Osteoblast (primary cell): ENCODE measurements around the gene COBLL1. TPM values are rescaled to one million over a fixed set of nuclear protein-coding genes. Genes with fewer than 3 reads are reported as not detected.

Source experiments
- DNase-seq: peaks from one replicate; pipeline ENCODE4 v3.0.0; 2011; ENCODE audit warnings: low spot score, mixed read lengths; ENCODE audit not compliant: insufficient read length; ENCODE audit errors: missing footprints
- H2AFZ ChIP-seq: 2 replicates; pipeline ENCODE4 v1.6.0; 2011; ENCODE audit warnings: mild to moderate bottlenecking, low read length
- H3K27ac ChIP-seq: 2 replicates; pipeline ENCODE4 v1.5.1; 2011; ENCODE audit warnings: mild to moderate bottlenecking, low read depth, low read length, moderate library complexity
- H3K27me3 ChIP-seq: 2 replicates; pipeline ENCODE4 v1.6.0; 2012; ENCODE audit warnings: mild to moderate bottlenecking, control low read depth, inconsistent platforms, low read length, moderate library complexity; ENCODE audit not compliant: insufficient read depth
- H3K36me3 ChIP-seq: 2 replicates; pipeline ENCODE4 v1.5.1; 2011; ENCODE audit warnings: mild to moderate bottlenecking, low read length, control low read depth, moderate library complexity; ENCODE audit not compliant: insufficient read depth
- H3K4me1 ChIP-seq: 2 replicates; pipeline ENCODE4 v1.5.1; 2011; ENCODE audit warnings: mild to moderate bottlenecking, low read length, control low read depth, moderate library complexity; ENCODE audit not compliant: insufficient read depth
- H3K4me2 ChIP-seq: 2 replicates; pipeline ENCODE4 v1.6.0; 2011; ENCODE audit warnings: mild to moderate bottlenecking, low read length; ENCODE audit not compliant: insufficient read depth
- H3K4me3 ChIP-seq: fragments of 200-600 bp; sonication (generic); 3 replicates; pipeline ENCODE4 v1.5.1; 2012; ENCODE audit warnings: mild to moderate bottlenecking, low read length, inconsistent platforms; ENCODE audit not compliant: insufficient read depth
- H3K79me2 ChIP-seq: 2 replicates; pipeline ENCODE4 v1.6.0; 2012; ENCODE audit warnings: mild to moderate bottlenecking, low read length, control low read depth, inconsistent platforms; ENCODE audit not compliant: insufficient read depth
- H3K9me3 ChIP-seq: 2 replicates; pipeline ENCODE4 v1.5.1; 2011; ENCODE audit warnings: low read depth, low read length, control low read depth
- H4K20me1 ChIP-seq: 2 replicates; pipeline ENCODE4 v1.6.0; 2012; ENCODE audit warnings: mild to moderate bottlenecking, low read length, control low read depth; ENCODE audit not compliant: insufficient read depth
- CTCF ChIP-seq: IDR thresholded peaks from 2 replicates; pipeline ENCODE4 v1.5.1; 2011; ENCODE audit warnings: mild to moderate bottlenecking, low read depth, low read length, moderate library complexity; ENCODE audit errors: extremely low read depth
- total RNA-seq: library from RNA; depleted of rRNA; stranded (reverse); fragments of >200 nt; gene quantifications from 2 replicates; pipeline ENCODE4 v1.2.3, GENCODE V29; 2012

Gene COBLL1
- total RNA-seq, 1 donor: 10.9 TPM

DNA sequence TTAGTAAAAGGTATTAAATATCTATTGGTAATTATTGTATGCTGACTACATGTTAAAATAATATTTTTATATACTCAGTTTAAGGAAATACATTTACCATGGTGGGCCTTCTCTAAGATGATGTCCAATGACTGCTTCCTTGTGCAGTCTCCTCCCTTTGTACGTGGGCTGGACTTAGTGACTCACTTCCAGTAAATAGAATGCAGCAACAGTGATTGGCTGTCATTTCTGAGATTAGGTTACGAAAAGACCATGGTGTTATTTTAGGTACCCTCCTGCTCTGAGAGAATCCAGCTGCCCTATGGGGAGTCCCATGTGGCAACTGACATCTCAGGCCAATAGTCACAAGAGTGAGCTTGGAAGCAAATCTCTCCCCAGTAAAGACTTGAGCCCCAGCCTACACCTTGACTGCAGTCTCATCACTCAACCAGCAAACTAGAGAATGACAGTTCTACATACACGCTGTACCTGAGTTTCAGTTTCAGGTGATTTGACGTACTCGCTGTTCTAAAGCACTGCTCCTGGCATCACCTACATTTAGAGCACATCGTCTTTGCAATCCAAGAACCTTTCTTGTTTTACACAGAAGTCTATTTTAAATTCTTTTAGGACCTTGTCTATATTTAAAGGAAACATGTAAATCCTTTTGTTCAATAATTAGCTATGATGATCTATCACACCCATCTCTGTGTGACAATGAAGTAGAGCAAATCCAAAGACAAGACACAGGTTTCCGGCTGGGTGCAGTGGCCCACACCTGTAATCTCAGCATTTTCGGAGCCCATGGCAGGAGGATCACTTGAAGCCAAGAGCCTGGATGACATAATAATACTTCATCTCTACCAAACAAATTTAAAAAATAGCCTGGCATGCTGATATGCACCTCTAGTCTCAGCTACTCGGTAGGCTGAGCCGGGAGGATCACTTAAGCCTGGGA lies 87.2 kb downstream of the COBLL1 start:
- H3K4me1 ChIP-seq: no peaks in the 10 kb centered on the region

GRCh38 chr2:164752956-164753355 lies 88.7 kb downstream of the COBLL1 start:
- DNase-seq: no peak
- H3K27me3 ChIP-seq: no peaks in the 10 kb centered on the region
- H2AFZ ChIP-seq: no peak overlapping the region
- H3K9me3 ChIP-seq: no peaks in the 10 kb centered on the region
- no peak overlapping the region for H3K4me3 ChIP-seq
- H3K27ac ChIP-seq: no peak overlapping the region
- no peak for TF ChIP-seq CTCF
- no peaks in the 10 kb centered on the region for H4K20me1 ChIP-seq
- no peaks in the 10 kb centered on the region for H3K4me1 ChIP-seq
- no peaks in the 10 kb centered on the region for H3K36me3 ChIP-seq
- no peaks in the 10 kb centered on the region for H3K79me2 ChIP-seq
- H3K4me2 ChIP-seq: no peak overlapping the region

More for the DNA sequence above, 87.2 kb downstream of the COBLL1 start:
- no peaks in the 10 kb centered on the region for H3K9me3 ChIP-seq
- H3K27me3 ChIP-seq: no peaks in the 10 kb centered on the region
- H3K36me3 ChIP-seq: no peaks in the 10 kb centered on the region
- no peaks in the 10 kb centered on the region for H4K20me1 ChIP-seq
- no peak for TF ChIP-seq CTCF
- H2AFZ ChIP-seq: no peak overlapping the region
- no peaks in the 10 kb centered on the region for H3K79me2 ChIP-seq
- no peak overlapping the region for H3K27ac ChIP-seq
- DNase-seq: no peak
- no peak overlapping the region for H3K4me3 ChIP-seq
- H3K4me2 ChIP-seq: no peak overlapping the region

DNA sequence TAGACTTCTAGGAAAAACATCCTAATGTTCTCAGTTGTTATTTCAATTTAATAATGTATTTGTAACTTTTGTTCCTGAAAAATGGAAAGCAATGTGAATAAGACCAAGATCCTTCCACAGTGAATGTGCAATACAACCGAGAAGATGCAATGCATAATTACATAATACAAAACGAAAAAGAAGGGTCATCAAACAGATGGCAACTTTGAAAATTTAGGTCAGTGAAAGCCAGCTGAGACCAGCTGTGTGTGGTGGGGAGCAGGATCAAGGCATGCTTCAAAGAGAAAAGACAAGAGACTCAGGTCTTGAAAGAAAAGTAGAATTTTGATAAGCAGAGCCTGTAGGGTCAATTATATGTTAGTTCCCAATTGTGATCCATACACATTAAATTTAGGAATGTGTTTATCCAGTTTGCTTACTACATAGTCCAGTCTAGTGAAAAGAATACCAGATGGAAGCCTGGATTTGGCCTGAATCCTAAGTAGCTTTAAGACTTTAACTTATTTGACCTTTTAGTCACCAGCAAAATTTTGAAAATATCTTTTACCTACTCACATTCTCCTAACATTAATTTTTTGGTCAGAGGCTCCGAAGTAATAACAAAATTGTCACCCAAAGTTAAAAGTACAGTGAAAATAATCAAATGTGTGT lies 93.7 kb downstream of the COBLL1 start:
- no peak overlapping the region for H3K4me3 ChIP-seq
- H3K4me2 ChIP-seq: no peak overlapping the region
- peaks cover 2% of the 10 kb centered on the region for H3K79me2 ChIP-seq
- H3K36me3 ChIP-seq: no peaks in the 10 kb centered on the region
- H2AFZ ChIP-seq: no peak overlapping the region
- TF ChIP-seq CTCF: no peak
- no peaks in the 10 kb centered on the region for H3K27me3 ChIP-seq
- H3K9me3 ChIP-seq: no peaks in the 10 kb centered on the region
- DNase-seq: no peak
- H3K27ac ChIP-seq: no peak overlapping the region
- H4K20me1 ChIP-seq: no peaks in the 10 kb centered on the region
- no peaks in the 10 kb centered on the region for H3K4me1 ChIP-seq

DNA sequence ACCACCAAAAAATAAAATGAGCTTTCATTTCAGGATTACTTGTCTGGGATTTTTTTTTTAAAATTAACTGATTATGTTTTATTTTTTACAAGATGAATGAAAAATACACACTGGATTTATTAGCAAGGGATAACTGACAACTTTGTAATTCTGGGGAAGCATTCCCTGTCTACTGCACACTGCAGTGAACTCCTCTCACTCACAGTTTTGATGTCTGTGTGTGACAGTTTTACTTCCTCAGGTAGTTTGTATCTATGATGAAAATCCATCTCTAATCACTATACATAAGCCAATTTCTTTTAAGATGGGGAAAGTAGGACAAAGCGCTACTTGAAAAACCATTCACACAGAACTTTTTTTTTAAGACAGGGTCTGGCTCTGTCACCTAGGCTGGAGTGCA lies 94.5 kb downstream of the COBLL1 start:
- H3K4me3 ChIP-seq: no peak overlapping the region
- no peaks in the 10 kb centered on the region for H3K9me3 ChIP-seq
- H3K4me1 ChIP-seq: no peaks in the 10 kb centered on the region
- H3K36me3 ChIP-seq: no peaks in the 10 kb centered on the region
- H3K4me2 ChIP-seq: no peak overlapping the region
- H3K79me2 ChIP-seq: peaks cover 2% of the 10 kb centered on the region
- no peak overlapping the region for H3K27ac ChIP-seq
- H2AFZ ChIP-seq: no peak overlapping the region
- H3K27me3 ChIP-seq: no peaks in the 10 kb centered on the region
- no peaks in the 10 kb centered on the region for H4K20me1 ChIP-seq
- TF ChIP-seq CTCF: no peak
- no peak for DNase-seq
